A673 (cell line): ENCODE measurements around the gene SUFU. TPM values are rescaled to one million over a fixed set of nuclear protein-coding genes. Genes with fewer than 3 reads are reported as not detected.

Experiments
- BruUV-seq: library from RNA; stranded (reverse); fragments of 400-500 nt; replicated peaks from 2 replicates; lab custom pipeline; 2021; lab: Mats Ljungman, UMichigan
- CTCF ChIA-PET: fragments of 300-600 bp; sonication (Branson Sonifier 250); formaldehyde crosslinking; loops from one replicate; lab custom pipeline; 2022; ENCODE audit warnings: antibody characterized with exemption; lab: Charles Lee
- POLR2A ChIA-PET: fragments of 300-600 bp; sonication (Branson Sonifier 250); formaldehyde crosslinking; loops from one replicate; lab custom pipeline; 2022; ENCODE audit warnings: antibody characterized with exemption; ENCODE audit not compliant: low non-redundant PET; lab: Charles Lee
- DNase-seq: peaks from one replicate; pipeline ENCODE4 v3.0.0-alpha.2; 2015; ENCODE audit warnings: low spot score
- H3K27ac ChIP-seq: fragments of 200-600 bp; sonication (generic); 2 replicates; pipeline ENCODE4 v1.5.1; 2016; ENCODE audit warnings: mixed run types, low read depth, mild to moderate bottlenecking, mixed read lengths, antibody characterized with exemption, low read length; ENCODE audit not compliant: poor library complexity, severe bottlenecking
- H3K27me3 ChIP-seq: fragments of 200-600 bp; sonication (generic); replicated peaks from 2 replicates; pipeline ENCODE4 v1.6.1; 2017; ENCODE audit warnings: mixed run types, low read depth, mild to moderate bottlenecking, mixed read lengths, antibody characterized with exemption, low read length; ENCODE audit not compliant: insufficient read depth, poor library complexity
- H3K36me3 ChIP-seq: fragments of 200-600 bp; sonication (generic); 2 replicates; pipeline ENCODE4 v1.6.1; 2016; ENCODE audit warnings: mixed run types, mild to moderate bottlenecking, mixed read lengths, antibody characterized with exemption, low read length; ENCODE audit not compliant: insufficient read depth, poor library complexity, severe bottlenecking
- H3K4me1 ChIP-seq: fragments of 200-600 bp; sonication (generic); 2 replicates; pipeline ENCODE4 v1.6.1; 2017; ENCODE audit warnings: mixed run types, mild to moderate bottlenecking, mixed read lengths, antibody characterized with exemption, low read length; ENCODE audit not compliant: insufficient read depth, poor library complexity, severe bottlenecking
- H3K4me3 ChIP-seq: fragments of 200-600 bp; sonication (generic); 2 replicates; pipeline ENCODE4 v1.5.1; 2016; ENCODE audit warnings: low read depth, mixed run types, mild to moderate bottlenecking, mixed read lengths, low read length; ENCODE audit not compliant: poor library complexity, severe bottlenecking
- H3K9me3 ChIP-seq: fragments of 200-600 bp; sonication (generic); 2 replicates; pipeline ENCODE4 v1.6.1; 2016; ENCODE audit warnings: mixed run types, low read depth, mild to moderate bottlenecking, mixed read lengths, antibody characterized with exemption, low read length; ENCODE audit not compliant: poor library complexity, severe bottlenecking
- EZH2 ChIP-seq: fragments of 200-600 bp; sonication (generic); IDR thresholded peaks from 2 replicates; pipeline ENCODE4 v1.6.1; 2017; ENCODE audit warnings: borderline replicate concordance, low read depth, mild to moderate bottlenecking, mixed read lengths, antibody characterized with exemption, low read length; ENCODE audit not compliant: poor library complexity, severe bottlenecking
- intact Hi-C: fragments of 100-400 bp; cut with micrococcal nuclease; formaldehyde crosslinking; loops from one replicate; pipeline ENCODE4 v1.10.0; 2022; ENCODE audit not compliant: unreplicated experiment
- total RNA-seq: library from RNA; stranded (reverse); gene quantifications from 2 replicates; pipeline ENCODE4 v1.2.3, GENCODE V29; 2021
- TF ChIP-seq, protein P1 (sequence below): fragments of 300-800, 200-600 bp; sonication (generic); conservative IDR thresholded peaks from 2 replicates; pipeline ENCODE4 v1.5.1; 2017; ENCODE audit warnings: low read depth, mild to moderate bottlenecking, antibody characterized with exemption, low read length, moderate library complexity, mixed read lengths

Gene SUFU
- total RNA-seq, 1 experiment from 2014 or later, result 20.5 TPM

DNA sequence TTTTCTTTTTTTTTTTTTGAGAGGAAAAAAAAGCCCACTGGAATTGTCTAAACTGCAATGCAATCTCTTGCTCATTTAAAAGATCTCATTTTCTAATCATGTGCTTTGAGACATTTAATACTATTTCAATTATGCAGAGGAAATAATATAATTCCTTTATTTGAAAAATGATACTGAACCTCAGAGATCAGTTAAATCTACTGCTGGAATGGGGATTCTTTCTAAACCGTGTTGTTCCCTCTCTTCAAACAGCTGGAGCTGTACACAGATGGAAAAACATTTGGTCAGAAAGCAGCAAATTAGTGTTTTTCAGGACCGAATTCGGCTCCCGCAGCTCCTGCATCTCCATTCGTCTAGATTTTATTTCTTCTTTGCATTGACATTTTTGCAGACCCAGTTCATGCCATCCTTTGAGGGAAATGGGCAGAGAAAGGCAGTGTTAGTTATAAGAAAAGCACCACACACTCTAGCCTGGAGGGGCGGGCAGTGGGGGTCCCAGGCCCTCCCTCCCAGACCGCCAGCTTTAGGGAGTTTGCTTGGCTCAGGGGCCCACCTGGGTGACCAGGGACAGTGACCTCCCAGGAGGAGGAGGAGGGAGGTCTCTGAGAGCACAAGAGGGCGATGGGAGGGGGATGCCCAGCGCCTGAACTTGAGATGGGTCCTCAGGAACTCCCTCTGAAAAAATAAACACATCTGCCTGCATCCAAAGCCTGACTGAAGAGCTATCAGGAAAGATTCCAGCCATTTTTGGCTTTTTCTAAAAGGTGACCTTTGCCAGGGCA is 173.0 kb downstream of the SUFU start:
- POLR2A ChIA-PET, result no interaction called here
- H3K4me1 ChIP-seq, result peaks cover 10% of the 10 kb centered on the region
- BruUV-seq, result no TSS peak
- DNase-seq, result no peak
- H3K27me3 ChIP-seq, result no peaks in the 10 kb centered on the region
- no peak overlapping the region for H3K4me3 ChIP-seq
- CTCF ChIA-PET, result no interaction called here
- TF ChIP-seq, protein P1, sequence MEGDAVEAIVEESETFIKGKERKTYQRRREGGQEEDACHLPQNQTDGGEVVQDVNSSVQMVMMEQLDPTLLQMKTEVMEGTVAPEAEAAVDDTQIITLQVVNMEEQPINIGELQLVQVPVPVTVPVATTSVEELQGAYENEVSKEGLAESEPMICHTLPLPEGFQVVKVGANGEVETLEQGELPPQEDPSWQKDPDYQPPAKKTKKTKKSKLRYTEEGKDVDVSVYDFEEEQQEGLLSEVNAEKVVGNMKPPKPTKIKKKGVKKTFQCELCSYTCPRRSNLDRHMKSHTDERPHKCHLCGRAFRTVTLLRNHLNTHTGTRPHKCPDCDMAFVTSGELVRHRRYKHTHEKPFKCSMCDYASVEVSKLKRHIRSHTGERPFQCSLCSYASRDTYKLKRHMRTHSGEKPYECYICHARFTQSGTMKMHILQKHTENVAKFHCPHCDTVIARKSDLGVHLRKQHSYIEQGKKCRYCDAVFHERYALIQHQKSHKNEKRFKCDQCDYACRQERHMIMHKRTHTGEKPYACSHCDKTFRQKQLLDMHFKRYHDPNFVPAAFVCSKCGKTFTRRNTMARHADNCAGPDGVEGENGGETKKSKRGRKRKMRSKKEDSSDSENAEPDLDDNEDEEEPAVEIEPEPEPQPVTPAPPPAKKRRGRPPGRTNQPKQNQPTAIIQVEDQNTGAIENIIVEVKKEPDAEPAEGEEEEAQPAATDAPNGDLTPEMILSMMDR, result no peak
- no peak for TF ChIP-seq EZH2
- no peaks in the 10 kb centered on the region for H3K9me3 ChIP-seq
- intact Hi-C loops, result no loop called here
- H3K36me3 ChIP-seq, result no peaks in the 10 kb centered on the region
- no peak overlapping the region for H3K27ac ChIP-seq

DNA sequence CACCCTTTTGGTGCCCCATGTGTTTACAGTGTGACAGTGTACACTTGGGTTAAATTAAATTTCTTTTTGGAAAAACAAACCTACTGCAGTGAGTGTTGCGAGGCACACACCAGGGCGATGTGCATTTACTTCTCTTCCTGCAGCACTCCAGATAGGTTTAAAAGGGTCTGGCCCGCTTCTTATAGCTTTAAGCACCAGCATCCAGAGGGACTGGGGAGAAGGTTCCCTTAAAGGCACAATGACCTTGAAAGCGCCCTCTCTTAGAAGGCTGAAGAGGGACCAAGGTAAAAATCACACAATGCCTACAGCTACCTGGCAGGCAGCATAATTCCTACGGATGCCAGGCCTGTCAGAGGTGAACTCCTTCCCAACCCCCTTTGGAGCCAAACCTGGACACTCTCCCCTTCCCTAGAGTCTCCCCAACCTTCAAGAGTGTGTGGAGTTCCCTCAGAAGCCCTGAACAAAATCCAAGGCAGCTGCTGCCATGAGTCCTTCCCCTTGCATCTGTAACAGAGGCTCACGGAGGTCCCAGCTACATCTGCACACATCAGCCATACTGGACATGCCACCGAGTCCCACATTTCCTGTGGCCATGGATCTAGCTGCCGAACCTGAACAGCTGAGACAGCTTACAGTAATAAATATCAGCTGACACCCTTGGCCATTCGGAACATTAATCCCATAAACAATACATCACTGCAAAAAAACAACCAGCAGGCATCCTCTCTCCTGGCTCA is 173.7 kb downstream of the SUFU start:
- Histone ChIP-seq H3K27me3 (no peaks in the 10 kb centered on the region), H3K4me1 (peaks cover 10% of the 10 kb centered on the region), H3K36me3 (no peaks in the 10 kb centered on the region), H3K27ac (no peak overlapping the region), H3K4me3 (no peak overlapping the region), H3K9me3 (no peaks in the 10 kb centered on the region)
- DNase-seq, result no peak
- BruUV-seq, result no TSS peak
- CTCF ChIA-PET, result no interaction called here
- TF ChIP-seq EZH2, result no peak
- TF ChIP-seq, protein P1, result no peak
- POLR2A ChIA-PET, result no interaction called here
- intact Hi-C loops, result no loop called here

DNA sequence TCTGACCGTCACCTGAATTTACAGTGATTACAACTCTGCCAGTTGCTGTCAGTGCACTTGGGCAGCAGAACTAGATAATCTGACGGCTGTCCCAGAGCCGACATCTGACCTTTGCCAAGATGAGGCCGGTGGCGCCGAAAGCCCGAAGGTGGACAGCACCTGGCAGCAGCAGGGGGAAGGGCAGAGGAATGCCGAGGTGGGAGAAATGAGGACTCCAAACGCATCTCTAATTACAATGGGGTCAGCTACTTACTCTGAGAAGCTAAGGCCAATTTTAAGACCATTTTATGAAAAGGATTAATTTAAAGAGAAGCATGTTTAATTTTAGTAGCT is 174.3 kb downstream of the SUFU start:
- intact Hi-C loops, result no loop called here
- ChIA-PET POLR2A (no interaction called here), CTCF (interaction anchor here (0.6 kb wide), 1 partner anchor 74 kb away, joined by 3 read pairs; no protein-coding TSS in a partner anchor)
- TF ChIP-seq, protein P1, result no peak
- TF ChIP-seq EZH2, result no peak
- H3K27ac ChIP-seq, result no peak overlapping the region
- H3K4me1 ChIP-seq, result peaks cover 10% of the 10 kb centered on the region
- no peaks in the 10 kb centered on the region for H3K9me3 ChIP-seq
- no peaks in the 10 kb centered on the region for H3K36me3 ChIP-seq
- no TSS peak for BruUV-seq
- H3K27me3 ChIP-seq, result no peaks in the 10 kb centered on the region
- DNase-seq, result no peak
- no peak overlapping the region for H3K4me3 ChIP-seq
